Renal pelvis (tissue), 4 donors: ENCODE results near the gene UBE2O. TPM values are rescaled to one million over a fixed set of nuclear protein-coding genes. Genes with fewer than 3 reads are reported as not detected.
A peak's percentile ranks its signal among the peaks of the same experiment; 100 is the strongest.
"Not testable (repeated sequence)": the region's sequence is repeated elsewhere in the genome, so short reads cannot be mapped to it uniquely, and the experiment has no call there.

Experiments
- DNase-seq: peaks from one replicate; pipeline ENCODE4 v3.0.0-alpha.2; 2013
- polyA plus RNA-seq, 3 donors: library from polyadenylated mRNA; unstranded; fragments of 120-200 nt; gene quantifications; one replicate each; pipeline ENCODE4 v1.2.1, GENCODE V29; 2013; ENCODE audit not compliant: insufficient read length in 3 of 3

The UBE2O gene
- polyA plus RNA-seq, 3 donors, result 27.2 to 30.6 (median 27.3) TPM

- peak; percentile 90 for DNase-seq
Observed at GRCh38 chr17:76353599-76354316, 99.2 kb downstream of the UBE2O start, which contains the start of gene PRPSAP1. TSS of gene PRPSAP1 (minus strand) at chr17:76353916. CDS start at chr17:76353703, 213 bp downstream.

GRCh38 chr17:76353004-76353598 is 99.9 kb downstream of the UBE2O start:
- DNase-seq, result no peak

GRCh38 chr17:76351526-76352071 is 101.4 kb downstream of the UBE2O start:
- no peak for DNase-seq

- no peak for DNase-seq
Observed at GRCh38 chr17:76350463-76350862, 102.5 kb downstream of the UBE2O start.

GRCh38 chr17:76346936-76347335 is 106.0 kb downstream of the UBE2O start:
- not testable (repeated sequence) for DNase-seq

- no peak for DNase-seq
Observed at GRCh38 chr17:76345377-76345974, 107.5 kb downstream of the UBE2O start.

- no peak for DNase-seq
Observed at GRCh38 chr17:76343106-76343505, 109.8 kb downstream of the UBE2O start.

GRCh38 chr17:76341301-76341700 is 111.7 kb downstream of the UBE2O start:
- no peak for DNase-seq

Other genes starting within 250 kb of the UBE2O start
- 10 to 100 TPM; 27.6 to 33.2 (median 33.0) TPM for gene RNF157, start 212.7 kb downstream of the UBE2O start, polyA plus RNA-seq
- 10 to 100 TPM; 34.5 to 47.6 (median 47.3) TPM for gene UBALD2, start 187.8 kb downstream of the UBE2O start, polyA plus RNA-seq
- 10 to 100 TPM in 1 of 3 donors, 1 to 10 TPM in 2; 9.3 to 10.2 (median 9.9) TPM for gene QRICH2, start 144.9 kb downstream of the UBE2O start, polyA plus RNA-seq
- 10 to 100 TPM; 83.4 to 87.5 (median 84.3) TPM for gene PRPSAP1, start 99.2 kb downstream of the UBE2O start, polyA plus RNA-seq
- 1 to 10 TPM; 2.7 to 4.9 (median 4.9) TPM for gene SPHK1, start 68.5 kb downstream of the UBE2O start, polyA plus RNA-seq
- gene AANAT, start 14.5 kb upstream of the UBE2O start, polyA plus RNA-seq, result under 1 TPM; 0.21 to 0.84 (median 0.35) TPM
- gene RHBDF2, start 48.3 kb upstream of the UBE2O start, polyA plus RNA-seq, result 1 to 10 TPM; 7.7 to 9.9 (median 9.1) TPM
- 10 to 100 TPM; 15.4 to 16.5 (median 16.4) TPM for gene CYGB, start 84.6 kb upstream of the UBE2O start, polyA plus RNA-seq
- gene PRCD, start 86.9 kb upstream of the UBE2O start, polyA plus RNA-seq, result 1 to 10 TPM; 2.7 to 5.3 (median 4.6) TPM
- 1 to 10 TPM; 6.0 to 9.8 (median 9.2) TPM for gene ST6GALNAC2, start 132.7 kb upstream of the UBE2O start, polyA plus RNA-seq
- under 1 TPM; 0.23 to 0.99 (median 0.90) TPM for gene ST6GALNAC1, start 190.6 kb upstream of the UBE2O start, polyA plus RNA-seq